Adipose tissue (tissue), 3 donors: ENCODE measurements around the gene PRKRIP1. TPM values are rescaled to one million over a fixed set of nuclear protein-coding genes. Genes with fewer than 3 reads are reported as not detected.
"Not testable (repeated sequence)": the region's sequence is repeated elsewhere in the genome, so short reads cannot be mapped to it uniquely, and the experiment has no call there.

ENCODE experiments used
- H3K27ac ChIP-seq: one replicate; pipeline ENCODE4 v1.5.1; 2013; ENCODE audit warnings: low read depth, low read length
- WGBS, 3 donors: extraction: QIAGEN DNeasy Blood & Tissue Kit; methylation state at CpG; one replicate each; pipeline ENCODE4 v1.1.7; 2013; 5-methylcytosine and 5-hydroxymethylcytosine counted together
- polyA plus RNA-seq, 3 donors: library from polyadenylated mRNA; stranded (reverse); fragments of 200-250 nt; gene quantifications; one replicate each; pipeline ENCODE4 v1.2.3, GENCODE V29; 2013
- donor health status: healthy with polysubstance abuse.
- donor health status: Bipolar disorder and iron deficiency.
- donor health status: healthy.

Gene PRKRIP1
- 10 to 100 TPM; 13.3 to 18.3 (median 16.3) TPM for polyA plus RNA-seq

- peak within 1 kb of the TSS; percentile 28 for H3K27ac ChIP-seq
- 0 to 1% (median 0%) methylated on average over 56 to 57 of the region's 59 CpGs for WGBS, 3 donors
Observed at GRCh38 chr7:102395873-102396709, at the start of gene PRKRIP1. Gene PRKRIP1, plus strand, starts transcription at chr7:102396363. Its CDS starts 49 bp downstream, at chr7:102396412.

GRCh38 chr7:102346983-102347382 lies 49.2 kb upstream of the PRKRIP1 start:
- 88 to 90% (median 88%) methylated on average over 2 of the region's 6 CpGs for WGBS, 3 donors
- not testable (repeated sequence) for H3K27ac ChIP-seq

- H3K27ac ChIP-seq = not testable (repeated sequence)
- no CpG with 5 or more reads among the region's 6 CpGs for WGBS, 3 donors
Observed at GRCh38 chr7:102356344-102356743, 39.8 kb upstream of the PRKRIP1 start, which contains the start of gene SPDYE6. Gene SPDYE6, minus strand, starts transcription at chr7:102356444. Its CDS starts 421 bp downstream, at chr7:102356023.

GRCh38 chr7:102363549-102364393 lies 32.4 kb upstream of the PRKRIP1 start:
- H3K27ac ChIP-seq = not testable (repeated sequence)
- WGBS, 3 donors = 0% methylated on average over 60 to 76 of the region's 76 CpGs

- 0 to 1% (median 0%) methylated on average over 8 to 18 of the region's 20 CpGs for WGBS, 3 donors
- not testable (repeated sequence) for H3K27ac ChIP-seq
Observed at GRCh38 chr7:102364394-102364886, 31.7 kb upstream of the PRKRIP1 start.

GRCh38 chr7:102365390-102365789 lies 30.8 kb upstream of the PRKRIP1 start:
- 48 to 72% (median 67%) methylated on average over 7 of the region's 7 CpGs for WGBS, 3 donors
- not testable (repeated sequence) for H3K27ac ChIP-seq

- H3K27ac ChIP-seq = not testable (repeated sequence)
Observed at GRCh38 chr7:102370038-102370437, 26.1 kb upstream of the PRKRIP1 start.

GRCh38 chr7:102372796-102373195 lies 23.4 kb upstream of the PRKRIP1 start:
- 33 to 74% (median 62%) methylated on average over 2 of the region's 2 CpGs for WGBS, 3 donors
- not testable (repeated sequence) for H3K27ac ChIP-seq

GRCh38 chr7:102376964-102377466 lies 19.1 kb upstream of the PRKRIP1 start:
- no peak overlapping the region for H3K27ac ChIP-seq
- WGBS, 3 donors = 56 to 84% (median 66%) methylated on average over 6 of the region's 6 CpGs

- H3K27ac ChIP-seq = not testable (repeated sequence)
- WGBS, 3 donors = 81 to 86% (median 83%) methylated on average over 8 of the region's 8 CpGs
Observed at GRCh38 chr7:102380837-102381236, 15.3 kb upstream of the PRKRIP1 start.

GRCh38 chr7:102381696-102382425 lies 14.3 kb upstream of the PRKRIP1 start:
- WGBS, 3 donors = 77 to 87% (median 79%) methylated on average over 6 of the region's 7 CpGs
- not testable (repeated sequence) for H3K27ac ChIP-seq

GRCh38 chr7:102387064-102387463 lies 9.1 kb upstream of the PRKRIP1 start:
- WGBS, 3 donors = 85 to 93% (median 92%) methylated on average over 6 of the region's 6 CpGs

GRCh38 chr7:102389810-102390209 lies 6.4 kb upstream of the PRKRIP1 start:
- no peak overlapping the region for H3K27ac ChIP-seq
- WGBS, 3 donors = 88 to 99% (median 91%) methylated on average over 3 of the region's 3 CpGs

More at GRCh38 chr7:102387064-102387463, 9.1 kb upstream of the PRKRIP1 start:
- no peak overlapping the region for H3K27ac ChIP-seq

GRCh38 chr7:102390697-102391484 lies 5.3 kb upstream of the PRKRIP1 start:
- no peak overlapping the region for H3K27ac ChIP-seq
- WGBS, 3 donors = 58 to 71% (median 63%) methylated on average over 11 to 12 of the region's 12 CpGs

GRCh38 chr7:102392330-102392729 lies 3.8 kb upstream of the PRKRIP1 start:
- 81 to 100% (median 88%) methylated on average over 1 of the region's 1 CpG for WGBS, 3 donors
- H3K27ac ChIP-seq = no peak overlapping the region

GRCh38 chr7:102393467-102393866 lies 2.7 kb upstream of the PRKRIP1 start:
- 85 to 92% (median 92%) methylated on average over 9 of the region's 9 CpGs for WGBS, 3 donors
- no peak overlapping the region for H3K27ac ChIP-seq

GRCh38 chr7:102395592-102395872 lies 631 bp upstream of the PRKRIP1 start:
- H3K27ac ChIP-seq = no peak overlapping the region
- 6 to 20% (median 14%) methylated on average over 9 of the region's 9 CpGs for WGBS, 3 donors

- peak overlapping the region; percentile 28 for H3K27ac ChIP-seq
- WGBS, 3 donors = 0% methylated on average over 12 of the region's 12 CpGs
Observed at GRCh38 chr7:102396710-102397019, 502 bp downstream of the PRKRIP1 start.
